ENCODE data around the gene IRF2BPL. TPM values are rescaled to one million over a fixed set of nuclear protein-coding genes. Genes with fewer than 3 reads are reported as not detected.
A peak's percentile ranks its signal among the peaks of the same experiment; 100 is the strongest.

Gene IRF2BPL
- polyA plus RNA-seq, 1 donor (not counting 4 experiments of a cell fraction or from before 2014, with no cell fraction given): 5.6 TPM

GRCh38 chr14:77046721-77047120 lies 18.2 kb upstream of the IRF2BPL start:
- DNase-seq (ENCODE audit: low read depth, low spot score) (no peak), FAIRE-seq (no peak)
- Histone ChIP-seq H3K4me1 (ENCODE audit: control insufficient read depth, extremely low read depth, insufficient read depth, low read length) (peaks cover 53% of the 10 kb centered on the region), H3K9me3 (ENCODE audit: control insufficient read depth, low read depth, low read length) (no peaks in the 10 kb centered on the region), H3K27me3 (ENCODE audit: control insufficient read depth, extremely low read depth, insufficient read depth, low read length) (no peaks in the 10 kb centered on the region), H2AFZ (ENCODE audit: control insufficient read depth, low read length) (peak overlapping the region; percentile 19), H3K9ac (ENCODE audit: control insufficient read depth, extremely low read depth, insufficient read depth, low read length) (no peak overlapping the region), H3K4me3 (ENCODE audit: control insufficient read depth in 2 of 3, extremely low read depth in 1 of 3, insufficient read depth in 2 of 3, low read depth in 1 of 3, low read length in 3 of 3) (no peak overlapping the region), H4K20me1 (ENCODE audit: control insufficient read depth, extremely low read depth, insufficient read depth, low read length) (no peaks in the 10 kb centered on the region), H3K36me3 (ENCODE audit: control insufficient read depth in 2 of 2, extremely low read depth in 1 of 2, insufficient read depth in 2 of 2, low read length in 2 of 2) (no peaks in the 10 kb centered on the region), H3K4me2 (ENCODE audit: control insufficient read depth, extremely low read depth, insufficient read depth, low read depth, low read length) (peak overlapping the region; percentile 41), H3K27ac (ENCODE audit: control insufficient read depth, insufficient read depth, low read length) (peak overlapping the region; percentile 52), H3K9me1 (ENCODE audit: control insufficient read depth, extremely low read depth, insufficient read depth, low read length) (no peaks in the 10 kb centered on the region), H3K79me2 (ENCODE audit: control insufficient read depth, insufficient read depth, low read length) (no peaks in the 10 kb centered on the region)
- dilution Hi-C loops (cut with MboI; ENCODE audit: extremely low pct_ligation_motif_present, low sequenced_read_pairs): no loop called here
- no peak for TF ChIP-seq CTCF (optimal IDR thresholded peaks at IDR 0.05 in 1 of 3, IDR thresholded peaks at IDR 0.05 in 1 of 3, conservative IDR thresholded peaks at IDR 0.05 in 1 of 3; ENCODE audit: extremely low read depth in 1 of 3, insufficient read depth in 2 of 3, low read length in 3 of 3)
- TF ChIP-seq EZH2 (IDR thresholded peaks at IDR 0.05; ENCODE audit: low read length): no peak

GRCh38 chr14:77045238-77046162 lies 17.0 kb upstream of the IRF2BPL start:
- Histone ChIP-seq H3K9me3 (ENCODE audit: control insufficient read depth, low read depth, low read length) (no peaks in the 10 kb centered on the region), H4K20me1 (ENCODE audit: control insufficient read depth, extremely low read depth, insufficient read depth, low read length) (no peaks in the 10 kb centered on the region), H2AFZ (ENCODE audit: control insufficient read depth, low read length) (no peak overlapping the region), H3K4me1 (ENCODE audit: control insufficient read depth, extremely low read depth, insufficient read depth, low read length) (peaks cover 65% of the 10 kb centered on the region), H3K9me1 (ENCODE audit: control insufficient read depth, extremely low read depth, insufficient read depth, low read length) (peaks cover 4% of the 10 kb centered on the region), H3K27me3 (ENCODE audit: control insufficient read depth, extremely low read depth, insufficient read depth, low read length) (no peaks in the 10 kb centered on the region), H3K79me2 (ENCODE audit: control insufficient read depth, insufficient read depth, low read length) (no peaks in the 10 kb centered on the region), H3K27ac (ENCODE audit: control insufficient read depth, insufficient read depth, low read length) (peak overlapping the region; percentile 98), H3K4me2 (ENCODE audit: control insufficient read depth, extremely low read depth, insufficient read depth, low read depth, low read length) (peak overlapping the region; percentile 65), H3K36me3 (ENCODE audit: control insufficient read depth in 2 of 2, extremely low read depth in 1 of 2, insufficient read depth in 2 of 2, low read length in 2 of 2) (no peaks in the 10 kb centered on the region), H3K4me3 (ENCODE audit: control insufficient read depth in 2 of 3, extremely low read depth in 1 of 3, insufficient read depth in 2 of 3, low read depth in 1 of 3, low read length in 3 of 3) (peak overlapping the region in 1 of 3 experiments; percentile 13), H3K9ac (ENCODE audit: control insufficient read depth, extremely low read depth, insufficient read depth, low read length) (peak overlapping the region; percentile 34)
- dilution Hi-C loops (cut with MboI; ENCODE audit: extremely low pct_ligation_motif_present, low sequenced_read_pairs): no loop called here
- TF ChIP-seq CTCF (optimal IDR thresholded peaks at IDR 0.05 in 1 of 3, IDR thresholded peaks at IDR 0.05 in 1 of 3, conservative IDR thresholded peaks at IDR 0.05 in 1 of 3; ENCODE audit: extremely low read depth in 1 of 3, insufficient read depth in 2 of 3, low read length in 3 of 3) (no peak), EZH2 (IDR thresholded peaks at IDR 0.05; ENCODE audit: low read length) (no peak)
- FAIRE-seq (no peak), DNase-seq (ENCODE audit: low read depth, low spot score) (no peak)
